Bronchial epithelial cell (primary cell): ENCODE results near the gene TBL1X. TPM values are rescaled to one million over a fixed set of nuclear protein-coding genes. Genes with fewer than 3 reads are reported as not detected.

ENCODE experiments used
- DNase-seq: peaks from one replicate; pipeline ENCODE4 v3.0.0-alpha.2; 2010; ENCODE audit warnings: low read depth
- FAIRE-seq: peaks from 2 replicates; lab custom pipeline; 2011; peaks lifted over from hg19 to GRCh38; lab: Jason Lieb, UNC
- H3K27me3 ChIP-seq: 2 replicates; pipeline ENCODE4 v1.5.1; 2011; ENCODE audit warnings: low read length; ENCODE audit not compliant: control insufficient read depth, insufficient read depth
- H3K36me3 ChIP-seq: 2 replicates; pipeline ENCODE4 v1.5.1; 2011; ENCODE audit warnings: low read length; ENCODE audit not compliant: control insufficient read depth, insufficient read depth
- H3K4me3 ChIP-seq: 2 replicates; pipeline ENCODE4 v1.5.1; 2011; ENCODE audit warnings: mild to moderate bottlenecking, low read depth, low read length, control low read depth
- CTCF ChIP-seq: IDR thresholded peaks from 2 replicates; pipeline ENCODE4 v1.5.1; 2011; ENCODE audit warnings: mild to moderate bottlenecking, moderate library complexity, low read length, control low read depth, inconsistent platforms; ENCODE audit not compliant: insufficient read depth, severe bottlenecking
- total RNA-seq: library from RNA; depleted of rRNA; stranded (reverse); fragments of >200 nt; gene quantifications from 2 replicates; pipeline ENCODE4 v1.2.1, GENCODE V29; 2014

Gene TBL1X
- total RNA-seq, 1 donor from 2014 or later: 14.2 TPM

- no peak for TF ChIP-seq CTCF
- no peak overlapping the region for H3K4me3 ChIP-seq
- DNase-seq (peak; percentile 75), FAIRE-seq (no peak)
- no peaks in the 10 kb centered on the region for H3K36me3 ChIP-seq
- H3K27me3 ChIP-seq: no peaks in the 10 kb centered on the region
Measured at GRCh38 chrX:9788911-9789310, 324.1 kb downstream of the TBL1X start.

GRCh38 chrX:9789555-9789954, 324.7 kb downstream of the TBL1X start:
- FAIRE-seq (no peak), DNase-seq (no peak)
- no peak overlapping the region for H3K4me3 ChIP-seq
- no peaks in the 10 kb centered on the region for H3K27me3 ChIP-seq
- no peaks in the 10 kb centered on the region for H3K36me3 ChIP-seq
- no peak for TF ChIP-seq CTCF
